GM23248 (cell line): ENCODE data around the gene PNKD. TPM values are rescaled to one million over a fixed set of nuclear protein-coding genes. Genes with fewer than 3 reads are reported as not detected.

Experiments
- DNase-seq: peaks from one replicate; pipeline ENCODE4 v3.0.0-alpha.2; 2015
- H2AFZ ChIP-seq: fragments of 200-600 bp; sonication (generic); 2 replicates; pipeline ENCODE4 v1.6.1; 2016; ENCODE audit warnings: antibody characterized with exemption
- H3F3A ChIP-seq: fragments of 200-600 bp; sonication (generic); 2 replicates; pipeline ENCODE4 v1.6.1; 2016; ENCODE audit warnings: mild to moderate bottlenecking, antibody characterized with exemption, mixed run types; ENCODE audit not compliant: insufficient read depth
- H3K27ac ChIP-seq: fragments of 200-600 bp; sonication (generic); 2 replicates; pipeline ENCODE4 v1.5.1; 2016; ENCODE audit warnings: mild to moderate bottlenecking
- H3K27me3 ChIP-seq: fragments of 200-600 bp; sonication (generic); replicated peaks from 2 replicates; pipeline ENCODE4 v1.6.1; 2016; ENCODE audit warnings: mild to moderate bottlenecking; ENCODE audit not compliant: insufficient read depth
- H3K36me3 ChIP-seq: fragments of 200-600 bp; sonication (generic); 2 replicates; pipeline ENCODE4 v1.6.1; 2016; ENCODE audit warnings: low read depth, mild to moderate bottlenecking
- H3K4me1 ChIP-seq: fragments of 200-600 bp; sonication (generic); 2 replicates; pipeline ENCODE4 v1.6.1; 2016; ENCODE audit warnings: mild to moderate bottlenecking; ENCODE audit not compliant: insufficient read depth
- H3K4me2 ChIP-seq: fragments of 200-600 bp; sonication (generic); one replicate; pipeline ENCODE4 v1.6.1; 2016; ENCODE audit warnings: mild to moderate bottlenecking; ENCODE audit not compliant: unreplicated experiment
- H3K4me3 ChIP-seq: fragments of 200-600 bp; sonication (generic); 2 replicates; pipeline ENCODE4 v1.5.1; 2016; ENCODE audit warnings: mild to moderate bottlenecking
- H3K79me2 ChIP-seq: fragments of 200-600 bp; sonication (generic); 2 replicates; pipeline ENCODE4 v1.6.1; 2016; ENCODE audit warnings: mild to moderate bottlenecking; ENCODE audit not compliant: insufficient read depth
- H3K9ac ChIP-seq: fragments of 200-600 bp; sonication (generic); 2 replicates; pipeline ENCODE4 v1.6.1; 2016; ENCODE audit warnings: mild to moderate bottlenecking
- H3K9me2 ChIP-seq: fragments of 200-600 bp; sonication (generic); 2 replicates; pipeline ENCODE4 v1.6.1; 2016; ENCODE audit warnings: mixed run types, mild to moderate bottlenecking, moderate library complexity; ENCODE audit not compliant: insufficient read depth
- H3K9me3 ChIP-seq: fragments of 200-600 bp; sonication (generic); one replicate; pipeline ENCODE4 v1.6.1; 2017; ENCODE audit warnings: low read depth
- H4K20me1 ChIP-seq: fragments of 200-600 bp; sonication (generic); 2 replicates; pipeline ENCODE4 v1.6.0; 2016; ENCODE audit not compliant: insufficient read depth
- EZH2 ChIP-seq: fragments of 200-600 bp; sonication (generic); IDR thresholded peaks from 2 replicates; pipeline ENCODE4 v1.6.1; 2018; ENCODE audit warnings: antibody characterized with exemption, mild to moderate bottlenecking; ENCODE audit not compliant: insufficient read depth, poor library complexity, severe bottlenecking
- EZH2phosphoT487 ChIP-seq: fragments of 200-600 bp; sonication (generic); IDR thresholded peaks from 2 replicates; pipeline ENCODE4 v1.6.1; 2018; ENCODE audit warnings: antibody characterized with exemption, moderate library complexity, mild to moderate bottlenecking, low read depth; ENCODE audit not compliant: insufficient read depth
- WGBS, 2 experiments: methylation state at CpG; one replicate each; pipeline ENCODE4 v1.1.6; 2015 to 2017; ENCODE audit warnings: low lambda C conversion rate in 2 of 2, low coverage in 1 of 2; ENCODE audit errors: missing lambda C conversion rate in 2 of 2; 5-methylcytosine and 5-hydroxymethylcytosine counted together
- in situ Hi-C: fragments of 300-500 bp; cut with MboI; formaldehyde crosslinking; loops from 2 replicates; pipeline ENCODE4 v1.15.0; 2020
- polyA plus RNA-seq: library from polyadenylated mRNA; unstranded; fragments of >200 nt; fragmentation: Nextera tagmentation; extraction: Ambion mirVana; gene quantifications from 2 replicates; pipeline ENCODE4 v1.2.1, GENCODE V29; 2016
- total RNA-seq: library from RNA; depleted of rRNA; stranded (reverse); fragments of >200 nt; shearing (Covaris generic); gene quantifications from 2 replicates; pipeline ENCODE4 v1.2.3, GENCODE V29; 2014

The PNKD gene
- total and polyA plus RNA-seq, 2 experiments from 2014 or later, result 28.6 to 82.7 TPM

- Histone ChIP-seq H3K4me2 (no peak overlapping the region), H3K27ac (no peak overlapping the region), H3F3A (peaks cover 88% of the 10 kb centered on the region), H3K4me1 (peaks cover 69% of the 10 kb centered on the region), H3K9me3 (no peaks in the 10 kb centered on the region), H3K9ac (no peak overlapping the region), H4K20me1 (peaks cover 25% of the 10 kb centered on the region), H3K9me2 (no peaks in the 10 kb centered on the region), H3K36me3 (peaks cover 61% of the 10 kb centered on the region), H2AFZ (no peak overlapping the region), H3K79me2 (peaks cover 91% of the 10 kb centered on the region), H3K4me3 (no peak overlapping the region), H3K27me3 (no peaks in the 10 kb centered on the region)
- DNase-seq, result no peak
- WGBS, 2 experiments, result 94 to 97% methylated on average over 3 of the region's 3 CpGs
- in situ Hi-C loops, result no loop called here
- TF ChIP-seq EZH2, result no peak
- no peak for TF ChIP-seq EZH2phosphoT487
Observed at GRCh38 chr2:218226903-218227302, 43.4 kb upstream of the PNKD start.

DNA sequence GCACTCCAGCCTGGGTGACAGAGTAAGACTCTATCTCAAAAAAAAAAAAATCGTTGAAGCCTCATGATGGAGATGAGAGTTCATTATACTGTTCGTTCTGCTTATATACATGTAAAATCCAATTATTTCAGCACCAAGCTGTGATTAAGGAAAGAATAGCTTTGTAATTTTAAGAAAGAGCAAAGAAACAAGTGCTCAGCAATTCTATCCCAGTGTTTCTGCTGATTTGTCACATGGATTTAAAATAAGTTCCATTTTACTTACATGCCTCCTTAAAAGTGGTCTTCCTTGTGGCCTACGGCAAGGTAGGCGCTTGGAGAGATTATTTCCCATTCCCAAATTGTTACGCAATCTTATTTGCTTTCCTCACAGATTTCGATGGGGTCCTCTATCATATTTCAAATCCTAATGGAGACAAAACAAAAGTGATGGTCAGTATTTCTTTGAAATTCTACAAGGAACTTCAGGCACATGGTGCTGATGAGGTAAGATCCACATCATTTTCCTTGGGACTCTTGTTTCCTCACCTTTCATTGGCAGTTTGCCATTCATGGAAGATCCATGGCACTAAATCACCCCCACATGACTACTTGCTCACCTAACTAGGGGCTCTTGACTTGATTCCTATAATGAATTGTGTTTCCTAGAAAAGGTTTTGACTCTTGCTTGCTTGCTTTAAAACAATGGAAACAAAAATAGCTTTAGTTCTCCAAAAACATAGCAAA, 41.8 kb upstream of the PNKD start:
- Histone ChIP-seq H3K4me3 (peak overlapping the region; percentile 29), H3K36me3 (peaks cover 74% of the 10 kb centered on the region), H3K4me1 (peaks cover 53% of the 10 kb centered on the region), H3K27ac (peak overlapping the region; percentile 57), H3K9me2 (no peaks in the 10 kb centered on the region), H3F3A (peaks cover 84% of the 10 kb centered on the region), H3K4me2 (peak overlapping the region; percentile 74), H3K9ac (no peak overlapping the region), H3K79me2 (peaks cover 91% of the 10 kb centered on the region), H4K20me1 (peaks cover 16% of the 10 kb centered on the region), H3K9me3 (no peaks in the 10 kb centered on the region), H3K27me3 (no peaks in the 10 kb centered on the region), H2AFZ (no peak overlapping the region)
- in situ Hi-C loops, result no loop called here
- DNase-seq, result no peak
- 97 to 99% methylated on average over 6 of the region's 6 CpGs for WGBS, 2 experiments
- TF ChIP-seq EZH2phosphoT487 (no peak), EZH2 (no peak)

DNA sequence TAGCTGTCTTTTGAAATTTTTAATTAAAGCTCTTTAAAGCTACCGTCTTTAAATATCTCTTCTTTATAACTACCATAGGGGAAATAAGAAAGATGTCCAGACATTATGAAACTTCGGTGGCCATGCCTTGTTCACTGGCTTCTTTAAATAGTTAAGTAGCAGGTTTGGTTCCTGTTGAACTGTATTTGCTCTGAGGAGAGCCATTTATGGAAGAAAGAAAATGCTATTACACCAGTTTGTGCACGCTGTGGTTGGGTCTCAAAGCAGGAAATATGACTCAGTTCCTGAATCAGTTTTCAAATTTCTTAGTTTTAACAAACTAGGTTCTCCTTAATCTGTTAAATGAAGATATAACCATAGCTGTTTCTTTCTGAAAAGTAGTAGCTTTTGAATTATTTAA, 41.1 kb upstream of the PNKD start:
- Histone ChIP-seq H3K27me3 (no peaks in the 10 kb centered on the region), H3K79me2 (peaks cover 91% of the 10 kb centered on the region), H3K9me3 (no peaks in the 10 kb centered on the region), H3K4me3 (peak overlapping the region; percentile 29), H4K20me1 (peaks cover 10% of the 10 kb centered on the region), H3K4me2 (peak overlapping the region; percentile 74), H3K9me2 (no peaks in the 10 kb centered on the region), H3K9ac (0 out of 2 replicates have a peak overlapping the region, but pooled peaks have one; percentile 7), H3F3A (peaks cover 81% of the 10 kb centered on the region), H2AFZ (no peak overlapping the region), H3K36me3 (peaks cover 77% of the 10 kb centered on the region), H3K27ac (peak overlapping the region; percentile 57), H3K4me1 (peaks cover 46% of the 10 kb centered on the region)
- peak; percentile 84 for DNase-seq
- in situ Hi-C loops, result no loop called here
- no peak for TF ChIP-seq EZH2
- no peak for TF ChIP-seq EZH2phosphoT487
- 6 to 15% methylated on average over 3 of the region's 3 CpGs for WGBS, 2 experiments

- Histone ChIP-seq H3F3A (peaks cover 81% of the 10 kb centered on the region), H3K9me2 (no peaks in the 10 kb centered on the region), H3K36me3 (peaks cover 77% of the 10 kb centered on the region), H3K9me3 (no peaks in the 10 kb centered on the region), H3K79me2 (peaks cover 91% of the 10 kb centered on the region), H4K20me1 (peaks cover 9% of the 10 kb centered on the region), H3K9ac (peak overlapping the region; percentile 7; the same call in 1 of the 2 replicates), H3K4me1 (peaks cover 40% of the 10 kb centered on the region), H3K4me2 (peak overlapping the region; percentile 74), H3K27ac (peak overlapping the region; percentile 57), H2AFZ (no peak overlapping the region), H3K4me3 (peak overlapping the region; percentile 29), H3K27me3 (no peaks in the 10 kb centered on the region)
- 90 to 98% methylated on average over 4 of the region's 4 CpGs for WGBS, 2 experiments
- peak; percentile 41 for DNase-seq
- in situ Hi-C loops, result no loop called here
- TF ChIP-seq EZH2phosphoT487 (no peak), EZH2 (no peak)
Observed at GRCh38 chr2:218229851-218230250, 40.5 kb upstream of the PNKD start.
